Loucy (cell line): ENCODE data around the gene ETV3L.

ENCODE experiments used
- CTCF ChIP-seq: fragments of 200-600 bp; sonication (generic); conservative IDR thresholded peaks from 2 replicates; pipeline ENCODE4 v1.5.1; 2014; ENCODE audit warnings: mild to moderate bottlenecking, antibody characterized with exemption, low read length
- EZH2phosphoT487 ChIP-seq: fragments of 200-600 bp; IDR thresholded peaks from 2 replicates; pipeline ENCODE4 v1.6.1; 2018; ENCODE audit warnings: antibody characterized with exemption, mild to moderate bottlenecking, moderate library complexity, borderline replicate concordance

DNA sequence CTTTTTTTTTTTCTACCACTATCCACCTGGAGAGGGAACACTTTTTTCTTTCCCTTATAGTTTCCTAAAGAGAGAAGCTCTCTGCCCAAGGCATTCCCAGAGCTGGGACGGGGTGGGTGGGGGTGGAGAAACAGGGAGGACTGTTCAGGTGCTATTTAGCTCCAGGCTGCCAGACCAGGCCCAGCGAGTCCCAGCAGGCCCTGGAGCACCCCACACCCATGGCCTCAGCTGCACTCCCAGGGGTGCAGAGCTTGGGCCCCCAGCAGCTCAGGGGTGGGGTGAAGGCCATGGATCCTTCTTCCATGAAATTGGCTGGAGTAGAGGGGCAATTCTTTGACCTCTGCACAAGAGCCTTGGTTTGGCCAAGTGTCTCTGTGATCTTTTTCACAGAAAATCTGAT, 4.1 kb downstream of the ETV3L start:
- TF ChIP-seq CTCF (no peak), EZH2phosphoT487 (no peak)
